GM23338 (cell line): ENCODE measurements around the gene ERC2. TPM values are rescaled to one million over a fixed set of nuclear protein-coding genes. Genes with fewer than 3 reads are reported as not detected.

Source experiments
- ATAC-seq: fragments of 200-7000 bp; cut with Tn5 transposase; 3 replicates; pipeline ENCODE4 v1.9.1; 2020
- DNase-seq: peaks from one replicate; pipeline ENCODE4 v3.0.0-alpha.2; 2015; ENCODE audit warnings: low spot score
- H2AFZ ChIP-seq: fragments of 200-600 bp; sonication (generic); 2 replicates; pipeline ENCODE4 v1.8.0; 2016; ENCODE audit warnings: antibody characterized with exemption, mild to moderate bottlenecking, moderate library complexity
- H3F3A ChIP-seq: fragments of 200-600 bp; sonication (generic); replicated peaks from 2 replicates; pipeline ENCODE4 v1.8.0; 2017; ENCODE audit warnings: antibody characterized with exemption, mixed run types, low read depth
- H3K27ac ChIP-seq: fragments of 200-600 bp; sonication (generic); 2 replicates; pipeline ENCODE4 v1.6.1; 2016; ENCODE audit warnings: low read depth
- H3K27me3 ChIP-seq: fragments of 200-600 bp; sonication (generic); 2 replicates; pipeline ENCODE4 v1.8.0; 2016; ENCODE audit warnings: mild to moderate bottlenecking, mixed run types, moderate library complexity; ENCODE audit not compliant: insufficient read depth
- H3K36me3 ChIP-seq: fragments of 200-600 bp; sonication (generic); 2 replicates; pipeline ENCODE4 v1.8.0; 2016; ENCODE audit warnings: mild to moderate bottlenecking; ENCODE audit not compliant: insufficient read depth
- H3K4me1 ChIP-seq: fragments of 200-600 bp; sonication (generic); 2 replicates; pipeline ENCODE4 v1.8.0; 2016; ENCODE audit warnings: mild to moderate bottlenecking, moderate library complexity; ENCODE audit not compliant: insufficient read depth
- H3K4me2 ChIP-seq: fragments of 200-600 bp; sonication (generic); 2 replicates; pipeline ENCODE4 v1.7.1; 2017; ENCODE audit warnings: mixed run types
- H3K4me3 ChIP-seq: fragments of 200-600 bp; sonication (generic); 2 replicates; pipeline ENCODE4 v1.6.1; 2016; ENCODE audit warnings: mixed run types
- H3K79me2 ChIP-seq: fragments of 200-600 bp; sonication (generic); replicated peaks from 2 replicates; pipeline ENCODE4 v1.8.0; 2017; ENCODE audit warnings: mild to moderate bottlenecking; ENCODE audit not compliant: insufficient read depth
- H3K9me2 ChIP-seq: fragments of 200-600 bp; sonication (generic); 2 replicates; pipeline ENCODE4 v1.8.0; 2017; ENCODE audit not compliant: insufficient read depth
- H4K20me1 ChIP-seq: fragments of 200-600 bp; sonication (generic); replicated peaks from 2 replicates; pipeline ENCODE4 v1.8.0; 2017; ENCODE audit warnings: mild to moderate bottlenecking; ENCODE audit not compliant: insufficient read depth
- H3K27ac Mint-ChIP-seq: 2 replicates; pipeline ENCODE4 v1.8.0; 2020; ENCODE audit warnings: inconsistent platforms, mild to moderate bottlenecking, moderate library complexity, mixed read lengths
- H3K27me3 Mint-ChIP-seq: 3 replicates; pipeline ENCODE4 v1.8.0; 2022; ENCODE audit warnings: low read depth, mild to moderate bottlenecking, moderate library complexity, mixed read lengths, inconsistent platforms; ENCODE audit not compliant: insufficient read depth, poor library complexity
- H3K36me3 Mint-ChIP-seq: 3 replicates; pipeline ENCODE4 v1.8.0; 2021; ENCODE audit warnings: low read depth, mild to moderate bottlenecking, inconsistent platforms, moderate library complexity, mixed read lengths
- H3K4me1 Mint-ChIP-seq: 3 replicates; pipeline ENCODE4 v1.8.0; 2020; ENCODE audit warnings: mild to moderate bottlenecking, inconsistent platforms, mixed read lengths
- H3K4me3 Mint-ChIP-seq: 3 replicates; pipeline ENCODE4 v1.8.0; 2021; ENCODE audit warnings: moderate library complexity, mild to moderate bottlenecking, inconsistent platforms, mixed read lengths
- H3K9me3 Mint-ChIP-seq: 3 replicates; pipeline ENCODE4 v1.8.0; 2020; ENCODE audit warnings: moderate library complexity, mild to moderate bottlenecking, inconsistent platforms, mixed read lengths
- EZH2phosphoT487 ChIP-seq: fragments of 200-600 bp; sonication (generic); IDR thresholded peaks from one replicate; pipeline ENCODE4 v1.8.1; 2018; ENCODE audit warnings: antibody characterized with exemption; ENCODE audit not compliant: unreplicated experiment
- ZNF114 ChIP-seq: fragments of 250-450 bp; sonication (Bioruptor Pico); IDR thresholded peaks from 2 replicates; pipeline ENCODE4 v1.5.0; 2020; ENCODE audit warnings: mild to moderate bottlenecking, moderate library complexity
- ZNF331 ChIP-seq: fragments of 250-450 bp; sonication (Bioruptor Pico); IDR thresholded peaks from 2 replicates; pipeline ENCODE4 v1.5.0; 2020; ENCODE audit warnings: low read depth, mild to moderate bottlenecking, moderate library complexity
- polyA plus RNA-seq: library from polyadenylated mRNA; unstranded; fragments of >200 nt; fragmentation: Nextera tagmentation; extraction: Ambion mirVana; gene quantifications from 2 replicates; pipeline ENCODE4 v1.2.1, GENCODE V29; 2016
- total RNA-seq: library from RNA; depleted of rRNA; stranded (reverse); fragments of >200 nt; shearing (Covaris generic); gene quantifications from 2 replicates; pipeline ENCODE4 v1.2.3, GENCODE V29; 2014
- TF ChIP-seq, protein P1 (sequence below): IDR thresholded peaks from one replicate; pipeline ENCODE4 v1.6.1; 2018; ENCODE audit warnings: antibody characterized with exemption; ENCODE audit not compliant: unreplicated experiment

ERC2 gene
- total and polyA plus RNA-seq, 2 experiments from 2014 or later, result 11.8 to 13.7 TPM

DNA sequence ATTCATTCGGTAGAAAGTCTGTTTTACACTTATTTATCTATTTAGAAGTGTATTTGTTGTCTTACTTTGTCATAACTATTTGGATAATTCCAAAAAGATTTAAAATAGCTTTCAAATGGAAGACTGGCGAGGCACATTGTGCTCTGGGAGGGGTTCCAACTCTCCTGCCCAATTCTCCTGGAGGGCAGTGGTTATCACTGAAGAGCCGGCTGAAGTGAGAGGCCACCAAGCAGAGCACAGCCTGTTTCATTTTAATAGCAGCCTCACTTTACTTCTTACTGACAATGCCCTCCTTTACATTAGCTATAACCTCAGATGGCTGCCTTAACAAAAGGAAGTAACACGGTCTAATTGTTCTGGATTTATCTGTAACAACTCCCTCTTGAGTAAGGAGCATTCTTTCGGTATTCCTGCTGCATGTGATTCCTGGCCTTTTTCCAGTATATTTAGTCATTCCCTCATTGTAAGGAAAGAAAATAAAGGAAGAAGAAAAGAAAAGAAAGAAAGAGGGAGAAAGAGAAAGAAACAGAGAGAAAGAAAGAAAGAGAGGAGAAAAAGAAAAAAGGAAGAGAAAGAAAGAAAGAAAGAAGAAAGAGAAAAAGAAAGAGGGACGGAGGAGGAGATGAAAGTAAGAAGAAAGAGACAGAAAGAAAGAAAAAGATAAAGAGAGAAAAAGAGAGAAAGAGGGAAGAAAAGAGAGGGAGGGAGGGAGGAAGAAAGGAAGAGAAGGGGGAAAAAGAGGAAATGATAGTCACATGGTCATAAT lies 641.4 kb downstream of the ERC2 start:
- peaks cover 16% of the 10 kb centered on the region; the same call in 2 of the 3 replicates for H3K9me3 Mint-ChIP-seq
- peaks cover 11% of the 10 kb centered on the region; the same call in 2 of the 3 replicates for H3K36me3 Mint-ChIP-seq
- ATAC-seq (no peak), DNase-seq (no peak)
- H3K27ac ChIP-seq, result no peak overlapping the region
- no peak overlapping the region for H2AFZ ChIP-seq
- H3K4me1 Mint-ChIP-seq, result peaks cover 4% of the 10 kb centered on the region
- no peaks in the 10 kb centered on the region for H3K4me1 ChIP-seq
- peaks cover 4% of the 10 kb centered on the region for H3K27me3 Mint-ChIP-seq
- no peaks in the 10 kb centered on the region for H3F3A ChIP-seq
- H3K27ac Mint-ChIP-seq, result no peak overlapping the region
- no peaks in the 10 kb centered on the region for H3K79me2 ChIP-seq
- H3K27me3 ChIP-seq, result no peaks in the 10 kb centered on the region
- no peak for TF ChIP-seq ZNF331 (CRISPR knock-in tag)
- TF ChIP-seq, protein P1, sequence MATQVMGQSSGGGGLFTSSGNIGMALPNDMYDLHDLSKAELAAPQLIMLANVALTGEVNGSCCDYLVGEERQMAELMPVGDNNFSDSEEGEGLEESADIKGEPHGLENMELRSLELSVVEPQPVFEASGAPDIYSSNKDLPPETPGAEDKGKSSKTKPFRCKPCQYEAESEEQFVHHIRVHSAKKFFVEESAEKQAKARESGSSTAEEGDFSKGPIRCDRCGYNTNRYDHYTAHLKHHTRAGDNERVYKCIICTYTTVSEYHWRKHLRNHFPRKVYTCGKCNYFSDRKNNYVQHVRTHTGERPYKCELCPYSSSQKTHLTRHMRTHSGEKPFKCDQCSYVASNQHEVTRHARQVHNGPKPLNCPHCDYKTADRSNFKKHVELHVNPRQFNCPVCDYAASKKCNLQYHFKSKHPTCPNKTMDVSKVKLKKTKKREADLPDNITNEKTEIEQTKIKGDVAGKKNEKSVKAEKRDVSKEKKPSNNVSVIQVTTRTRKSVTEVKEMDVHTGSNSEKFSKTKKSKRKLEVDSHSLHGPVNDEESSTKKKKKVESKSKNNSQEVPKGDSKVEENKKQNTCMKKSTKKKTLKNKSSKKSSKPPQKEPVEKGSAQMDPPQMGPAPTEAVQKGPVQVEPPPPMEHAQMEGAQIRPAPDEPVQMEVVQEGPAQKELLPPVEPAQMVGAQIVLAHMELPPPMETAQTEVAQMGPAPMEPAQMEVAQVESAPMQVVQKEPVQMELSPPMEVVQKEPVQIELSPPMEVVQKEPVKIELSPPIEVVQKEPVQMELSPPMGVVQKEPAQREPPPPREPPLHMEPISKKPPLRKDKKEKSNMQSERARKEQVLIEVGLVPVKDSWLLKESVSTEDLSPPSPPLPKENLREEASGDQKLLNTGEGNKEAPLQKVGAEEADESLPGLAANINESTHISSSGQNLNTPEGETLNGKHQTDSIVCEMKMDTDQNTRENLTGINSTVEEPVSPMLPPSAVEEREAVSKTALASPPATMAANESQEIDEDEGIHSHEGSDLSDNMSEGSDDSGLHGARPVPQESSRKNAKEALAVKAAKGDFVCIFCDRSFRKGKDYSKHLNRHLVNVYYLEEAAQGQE, result no peak
- H3K4me3 ChIP-seq, result no peak overlapping the region
- H3K9me2 ChIP-seq, result peaks cover 4% of the 10 kb centered on the region; the same call in 1 of the 2 replicates
- no peaks in the 10 kb centered on the region for H3K36me3 ChIP-seq
- H3K4me3 Mint-ChIP-seq, result no peak overlapping the region
- H3K4me2 ChIP-seq, result no peak overlapping the region
- no peaks in the 10 kb centered on the region for H4K20me1 ChIP-seq

DNA sequence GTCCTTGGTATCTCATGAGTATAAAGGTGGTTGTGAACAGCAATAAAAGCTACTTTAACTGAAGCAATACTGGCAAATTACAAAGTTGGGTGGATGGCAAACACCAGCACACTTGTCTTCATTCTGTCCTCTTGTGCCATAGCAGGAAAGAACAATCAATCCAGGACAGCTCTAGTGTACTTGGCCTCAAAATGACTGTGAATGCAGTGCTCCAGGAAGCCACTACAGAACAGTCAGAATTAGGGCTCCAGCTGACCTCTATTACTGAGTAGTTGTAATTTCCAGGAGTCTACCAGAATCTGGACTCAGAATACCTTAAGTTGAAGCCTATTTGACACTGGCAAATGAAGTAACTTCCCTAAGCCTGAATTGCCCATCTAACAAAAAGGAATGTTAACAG lies 642.2 kb downstream of the ERC2 start:
- peaks cover 4% of the 10 kb centered on the region for H3K27me3 Mint-ChIP-seq
- no peaks in the 10 kb centered on the region for H3K4me1 Mint-ChIP-seq
- H3K9me3 Mint-ChIP-seq, result peaks cover 16% of the 10 kb centered on the region; the same call in 2 of the 3 replicates
- Histone ChIP-seq H3K27me3 (no peaks in the 10 kb centered on the region), H3K27ac (no peak overlapping the region), H3K79me2 (no peaks in the 10 kb centered on the region), H2AFZ (no peak overlapping the region), H3K4me1 (no peaks in the 10 kb centered on the region), H3F3A (no peaks in the 10 kb centered on the region), H3K9me2 (peaks cover 4% of the 10 kb centered on the region; the same call in 1 of the 2 replicates), H4K20me1 (no peaks in the 10 kb centered on the region), H3K4me2 (no peak overlapping the region), H3K36me3 (no peaks in the 10 kb centered on the region), H3K4me3 (no peak overlapping the region)
- DNase-seq (no peak), ATAC-seq (no peak)
- no peak for TF ChIP-seq EZH2phosphoT487
- peaks cover 11% of the 10 kb centered on the region; the same call in 2 of the 3 replicates for H3K36me3 Mint-ChIP-seq
- no peak overlapping the region for H3K4me3 Mint-ChIP-seq
- H3K27ac Mint-ChIP-seq, result no peak overlapping the region

DNA sequence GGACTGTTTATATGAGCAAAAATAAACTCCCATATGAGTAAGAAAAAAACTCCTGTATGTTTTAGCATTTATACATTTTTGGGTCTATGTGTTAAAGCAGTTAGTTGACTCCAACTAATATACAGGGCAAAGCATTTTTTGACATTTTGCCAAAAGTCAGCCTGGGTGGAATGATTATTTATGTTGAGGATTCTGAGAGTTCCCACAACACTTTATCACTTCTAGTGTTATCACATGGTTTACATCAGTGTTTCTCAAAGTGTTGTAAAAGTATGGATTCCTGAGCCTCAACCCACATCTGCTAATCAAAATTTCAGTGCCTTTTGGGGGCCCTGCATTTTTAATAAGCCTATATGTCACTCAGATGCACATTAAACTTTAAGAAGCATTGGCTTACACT lies 643.9 kb downstream of the ERC2 start:
- no peak for TF ChIP-seq ZNF114 (CRISPR knock-in tag)
- no peaks in the 10 kb centered on the region for H3K27me3 ChIP-seq
- no peaks in the 10 kb centered on the region for H3F3A ChIP-seq
- no peak overlapping the region for H3K4me3 ChIP-seq
- no peak overlapping the region for H3K27ac ChIP-seq
- no peak overlapping the region for H3K4me2 ChIP-seq
- peaks cover 3% of the 10 kb centered on the region; the same call in 1 of the 3 replicates for H3K36me3 Mint-ChIP-seq
- H3K4me3 Mint-ChIP-seq, result no peak overlapping the region
- no peaks in the 10 kb centered on the region for H3K27me3 Mint-ChIP-seq
- H3K79me2 ChIP-seq, result no peaks in the 10 kb centered on the region
- H3K36me3 ChIP-seq, result no peaks in the 10 kb centered on the region
- H3K4me1 ChIP-seq, result no peaks in the 10 kb centered on the region
- ATAC-seq, result no peak
- no peaks in the 10 kb centered on the region for H4K20me1 ChIP-seq
- no peak overlapping the region for H3K27ac Mint-ChIP-seq
- H2AFZ ChIP-seq, result no peak overlapping the region
- DNase-seq, result no peak
- H3K9me2 ChIP-seq, result peaks cover 4% of the 10 kb centered on the region; the same call in 1 of the 2 replicates
- H3K9me3 Mint-ChIP-seq, result peaks cover 6% of the 10 kb centered on the region; the same call in 2 of the 3 replicates
- no peaks in the 10 kb centered on the region for H3K4me1 Mint-ChIP-seq
